GM12878 (cell line): Measurements from ENCODE around the gene TAOK2. TPM values are rescaled to one million over a fixed set of nuclear protein-coding genes. Genes with fewer than 3 reads are reported as not detected.

Experiments
- ATF2 ChIP-seq: IDR thresholded peaks from 2 replicates; pipeline ENCODE4 v1.6.1; 2012; ENCODE audit warnings: low read length, inconsistent platforms
- CEBPZ ChIP-seq: fragments of 150-350 bp; IDR thresholded peaks from 2 replicates; pipeline ENCODE4 v1.6.1; 2016; ENCODE audit warnings: low read depth, low read length
- CUX1 ChIP-seq: IDR thresholded peaks from 2 replicates; pipeline ENCODE4 v1.6.1; 2012; ENCODE audit warnings: improper control_type of control experiment, low read depth, low read length; ENCODE audit not compliant: insufficient replicate concordance
- IRF5 ChIP-seq: fragments of 450-650 bp; IDR thresholded peaks from 2 replicates; pipeline ENCODE4 v1.6.1; 2017; ENCODE audit warnings: borderline replicate concordance
- MTA2 ChIP-seq: fragments of 450-650 bp; IDR thresholded peaks from 2 replicates; pipeline ENCODE4 v1.6.1; 2016; ENCODE audit warnings: low read depth, mild to moderate bottlenecking, moderate library complexity
- MTA3 ChIP-seq: IDR thresholded peaks from 2 replicates; pipeline ENCODE4 v1.6.1; 2012; ENCODE audit warnings: low read length, inconsistent platforms, borderline replicate concordance
- NR2C1 ChIP-seq: fragments of 450-650 bp; IDR thresholded peaks from 2 replicates; pipeline ENCODE4 v1.6.1; 2017; ENCODE audit warnings: antibody characterized with exemption, mild to moderate bottlenecking, moderate library complexity
- SMAD1 ChIP-seq: fragments of 450-650 bp; IDR thresholded peaks from 2 replicates; pipeline ENCODE4 v1.6.1; 2018; ENCODE audit warnings: mild to moderate bottlenecking, low read depth; ENCODE audit not compliant: partially characterized antibody
- SMAD5 ChIP-seq: IDR thresholded peaks from 2 replicates; pipeline ENCODE4 v1.6.1; 2016; ENCODE audit warnings: antibody characterized with exemption, low read depth
- TCF3 ChIP-seq: IDR thresholded peaks from 2 replicates; pipeline ENCODE4 v1.6.1; 2012; ENCODE audit warnings: low read depth, mild to moderate bottlenecking, low read length, borderline replicate concordance; ENCODE audit not compliant: insufficient read depth
- ZBTB40 ChIP-seq: fragments of 450-650 bp; IDR thresholded peaks from 2 replicates; pipeline ENCODE4 v1.6.1; 2016; ENCODE audit warnings: mild to moderate bottlenecking, moderate library complexity, borderline replicate concordance
- ZNF24 ChIP-seq: fragments of 450-650 bp; IDR thresholded peaks from 2 replicates; pipeline ENCODE4 v1.6.1; 2017; ENCODE audit warnings: antibody characterized with exemption, mild to moderate bottlenecking
- polyA plus RNA-seq, 11 experiments: library from polyadenylated mRNA; depleted of rRNA in 4 of 11; unstranded in 6 of 11; stranded (reverse) in 5 of 11; fragments of >200 nt; fragmentation: Nextera tagmentation in 4 of 11; fragmentation: Illumina TruSeq in 1 of 11; extraction: Ambion mirVana in 4 of 11; extraction: Trizol in 1 of 11; gene quantifications; 1 replicate in 1 of 11; 2 replicates in 10 of 11; pipeline versions ENCODE4 v1.2.1 to v1.2.3, GENCODE V29; 2011 to 2016; ENCODE audit warnings: inconsistent platforms in 2 of 11, missing spikeins in 2 of 11, low read depth in 1 of 11
- total RNA-seq, 4 experiments: library from RNA; depleted of rRNA in 3 of 4; stranded (reverse); fragments of >200 nt in 3 of 4; fragmentation: Illumina TruSeq in 1 of 4; extraction: Trizol in 1 of 4; gene quantifications; 2 replicates each; pipeline versions ENCODE4 v1.2.1 to v1.2.3, GENCODE V29; 2013 to 2021

Gene TAOK2
- total and polyA plus RNA-seq, 10 of the 15 experiments (the other 5 are each of a cell fraction or from before 2014, with no cell fraction given) = 0.14 to 40.2 (median 11.6) TPM

GRCh38 chr16:29961479-29962343 is 12.0 kb upstream of the TAOK2 start, which contains the start of gene TMEM219 (continued):
- TF ChIP-seq CUX1 = no peak
- TF ChIP-seq SMAD1 = no peak
- no peak; the same call in 1 of the 2 replicates for TF ChIP-seq SMAD5
- no peak for TF ChIP-seq MTA2
- TF ChIP-seq TCF3 = no peak
- TF ChIP-seq CEBPZ = no peak
- no peak for TF ChIP-seq ATF2
- no peak for TF ChIP-seq IRF5
- TF ChIP-seq MTA3 = no peak
- TF ChIP-seq ZBTB40 = peak; percentile 28; the same call in 1 of the 2 replicates
- TF ChIP-seq NR2C1 = peak; percentile 24; the same call in 1 of the 2 replicates
- no peak for TF ChIP-seq ZNF24
